MCF 10A (cell line): ENCODE measurements around the gene CHRNA4. TPM values are rescaled to one million over a fixed set of nuclear protein-coding genes. Genes with fewer than 3 reads are reported as not detected.

Experiments
- BruUV-seq: library from RNA; stranded (reverse); fragments of 400-500 nt; replicated peaks from 2 replicates; lab custom pipeline; 2021; lab: Mats Ljungman, UMichigan
- CTCF ChIA-PET: fragments of 300-600 bp; sonication (Branson Sonifier 250); formaldehyde crosslinking; extraction: SDS; loops from one replicate; lab custom pipeline; 2021; ENCODE audit warnings: antibody characterized with exemption, inconsistent platforms; lab: Yijun Ruan, JAX
- POLR2A ChIA-PET: fragments of 300-600, 350-650 bp; sonication (Branson Sonifier 250); formaldehyde crosslinking; extraction: SDS; loops from one replicate; lab custom pipeline; 2020; ENCODE audit warnings: antibody characterized with exemption, inconsistent platforms; lab: Yijun Ruan, JAX
- DNase-seq: peaks from one replicate; pipeline ENCODE4 v3.0.0-alpha.2; 2018; ENCODE audit not compliant: unreplicated experiment
- H3K27ac Mint-ChIP-seq: one replicate; pipeline ENCODE4 v1.8.0; 2022; ENCODE audit warnings: mild to moderate bottlenecking, low read depth, mixed read lengths; ENCODE audit not compliant: unreplicated experiment
- H3K27me3 Mint-ChIP-seq: one replicate; pipeline ENCODE4 v1.8.0; 2022; ENCODE audit warnings: mixed read lengths; ENCODE audit not compliant: insufficient read depth, unreplicated experiment
- H3K36me3 Mint-ChIP-seq: one replicate; pipeline ENCODE4 v1.8.0; 2022; ENCODE audit warnings: mild to moderate bottlenecking, moderate library complexity, mixed read lengths; ENCODE audit not compliant: insufficient read depth, unreplicated experiment
- H3K4me1 Mint-ChIP-seq: one replicate; pipeline ENCODE4 v1.8.0; 2022; ENCODE audit warnings: mixed read lengths; ENCODE audit not compliant: insufficient read depth, unreplicated experiment
- H3K4me3 Mint-ChIP-seq: one replicate; pipeline ENCODE4 v1.8.0; 2022; ENCODE audit warnings: mild to moderate bottlenecking, moderate library complexity, mixed read lengths; ENCODE audit not compliant: unreplicated experiment
- H3K9me3 Mint-ChIP-seq: one replicate; pipeline ENCODE4 v1.8.0; 2022; ENCODE audit warnings: mixed read lengths; ENCODE audit not compliant: unreplicated experiment
- intact Hi-C: fragments of 100-400 bp; cut with micrococcal nuclease; formaldehyde crosslinking; loops from 2 replicates; pipeline ENCODE4 v1.14.1; 2022
- total RNA-seq: library from RNA; stranded (reverse); gene quantifications from 2 replicates; pipeline ENCODE4 v1.2.3, GENCODE V29; 2022
- TF ChIP-seq, protein P1 (sequence below): fragments of 200-600 bp; IDR thresholded peaks from one replicate; pipeline ENCODE4 v1.8.0; 2022; ENCODE audit warnings: antibody characterized with exemption, mild to moderate bottlenecking; ENCODE audit not compliant: unreplicated experiment

CHRNA4 gene
- total RNA-seq, 1 experiment from 2014 or later: not detected

DNA sequence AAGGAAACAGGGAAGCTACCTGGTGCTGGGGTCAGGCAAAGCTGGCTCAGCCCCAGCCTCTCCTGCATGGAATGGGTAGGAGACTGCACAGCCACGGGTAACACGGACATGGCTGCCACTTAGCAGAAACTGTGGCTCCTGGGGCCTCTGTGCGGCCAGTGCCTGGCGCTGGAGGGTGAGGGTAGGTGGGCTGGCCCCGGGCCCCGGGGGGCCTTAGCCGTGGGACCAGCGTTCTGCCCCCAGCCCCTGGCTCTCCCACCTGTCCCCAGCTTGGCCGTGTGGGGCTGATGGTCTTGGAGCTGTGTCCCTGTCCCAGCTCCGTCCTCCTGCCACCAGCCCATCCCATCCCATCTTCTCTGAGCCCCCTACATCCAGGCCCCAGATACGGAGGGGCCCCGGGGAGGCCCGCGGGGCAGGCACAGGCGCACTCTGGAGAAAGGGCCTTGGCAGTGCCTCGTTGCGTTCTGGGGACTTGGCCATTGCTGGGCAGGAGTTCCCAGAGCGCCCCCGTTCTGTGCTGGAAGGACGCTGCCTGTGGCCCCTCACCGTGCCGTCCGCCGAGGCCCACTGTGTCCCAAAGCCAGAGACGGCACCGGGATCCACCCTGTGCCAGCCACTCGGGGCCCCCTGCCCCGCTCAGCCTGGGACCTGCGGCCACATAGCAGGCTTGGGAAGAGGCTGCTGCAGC, 12.2 kb downstream of the CHRNA4 start:
- H3K27me3 Mint-ChIP-seq: no peaks in the 10 kb centered on the region
- no peaks in the 10 kb centered on the region for H3K4me1 Mint-ChIP-seq
- H3K9me3 Mint-ChIP-seq: peaks cover 8% of the 10 kb centered on the region
- TF ChIP-seq, protein P1, sequence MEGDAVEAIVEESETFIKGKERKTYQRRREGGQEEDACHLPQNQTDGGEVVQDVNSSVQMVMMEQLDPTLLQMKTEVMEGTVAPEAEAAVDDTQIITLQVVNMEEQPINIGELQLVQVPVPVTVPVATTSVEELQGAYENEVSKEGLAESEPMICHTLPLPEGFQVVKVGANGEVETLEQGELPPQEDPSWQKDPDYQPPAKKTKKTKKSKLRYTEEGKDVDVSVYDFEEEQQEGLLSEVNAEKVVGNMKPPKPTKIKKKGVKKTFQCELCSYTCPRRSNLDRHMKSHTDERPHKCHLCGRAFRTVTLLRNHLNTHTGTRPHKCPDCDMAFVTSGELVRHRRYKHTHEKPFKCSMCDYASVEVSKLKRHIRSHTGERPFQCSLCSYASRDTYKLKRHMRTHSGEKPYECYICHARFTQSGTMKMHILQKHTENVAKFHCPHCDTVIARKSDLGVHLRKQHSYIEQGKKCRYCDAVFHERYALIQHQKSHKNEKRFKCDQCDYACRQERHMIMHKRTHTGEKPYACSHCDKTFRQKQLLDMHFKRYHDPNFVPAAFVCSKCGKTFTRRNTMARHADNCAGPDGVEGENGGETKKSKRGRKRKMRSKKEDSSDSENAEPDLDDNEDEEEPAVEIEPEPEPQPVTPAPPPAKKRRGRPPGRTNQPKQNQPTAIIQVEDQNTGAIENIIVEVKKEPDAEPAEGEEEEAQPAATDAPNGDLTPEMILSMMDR: no peak
- POLR2A ChIA-PET: no interaction called here
- CTCF ChIA-PET: interaction anchor here (0.7 kb wide), 1 partner anchor 34 kb away, joined by 3 read pairs; no protein-coding TSS in a partner anchor
- no peak overlapping the region for H3K4me3 Mint-ChIP-seq
- no peak for DNase-seq
- no TSS peak for BruUV-seq
- intact Hi-C loops: no loop called here
- H3K27ac Mint-ChIP-seq: no peak overlapping the region
- H3K36me3 Mint-ChIP-seq: no peaks in the 10 kb centered on the region

DNA sequence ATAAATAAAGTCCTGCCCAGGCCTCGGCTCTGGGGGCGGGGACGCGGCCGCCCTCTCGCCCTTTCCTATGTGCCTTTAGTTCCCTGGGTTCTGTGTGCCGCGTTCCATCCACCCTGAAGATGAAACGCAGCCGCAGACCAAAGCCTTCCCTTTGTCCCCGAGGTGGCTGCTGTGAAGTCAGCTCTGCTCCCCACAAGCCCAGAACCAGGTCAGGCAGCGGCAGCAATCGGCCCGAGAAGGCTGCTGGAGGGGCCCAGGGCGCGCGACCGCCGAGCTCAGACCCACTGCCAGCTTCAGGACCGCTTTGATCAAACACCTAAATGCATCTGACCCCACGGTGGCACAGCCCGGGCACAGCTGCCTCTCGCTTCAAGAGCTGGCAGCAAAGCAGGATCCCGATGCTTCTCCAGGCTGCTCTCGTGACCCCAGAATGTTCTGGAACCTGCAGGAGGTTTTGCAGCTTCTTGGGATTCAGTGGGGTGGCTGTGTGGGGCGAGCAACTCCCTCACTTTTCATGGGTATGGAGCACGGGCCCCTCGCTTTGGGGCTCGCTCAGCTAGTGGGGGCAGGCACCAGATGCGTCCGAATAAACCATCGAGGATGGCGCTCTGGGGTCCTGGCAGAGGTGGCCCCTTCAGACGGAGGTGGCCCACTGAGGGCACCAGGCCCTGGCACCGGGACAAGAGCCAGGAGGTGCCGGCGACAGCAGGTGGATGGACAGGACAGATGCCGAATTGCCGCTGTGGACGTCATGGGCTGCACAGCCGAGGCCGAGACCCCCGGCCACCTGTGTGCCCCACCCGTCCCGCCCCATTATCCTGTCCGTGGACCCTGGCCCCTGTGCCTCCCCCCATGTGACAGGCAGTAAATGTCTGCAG, 13.0 kb downstream of the CHRNA4 start:
- no TSS peak for BruUV-seq
- TF ChIP-seq, protein P1: no peak
- POLR2A ChIA-PET: no interaction called here
- intact Hi-C loops: no loop called here
- H3K27me3 Mint-ChIP-seq: no peaks in the 10 kb centered on the region
- no peak overlapping the region for H3K4me3 Mint-ChIP-seq
- H3K36me3 Mint-ChIP-seq: no peaks in the 10 kb centered on the region
- peaks cover 8% of the 10 kb centered on the region for H3K9me3 Mint-ChIP-seq
- H3K4me1 Mint-ChIP-seq: no peaks in the 10 kb centered on the region
- DNase-seq: no peak
- no peak overlapping the region for H3K27ac Mint-ChIP-seq
- CTCF ChIA-PET: no interaction called here

DNA sequence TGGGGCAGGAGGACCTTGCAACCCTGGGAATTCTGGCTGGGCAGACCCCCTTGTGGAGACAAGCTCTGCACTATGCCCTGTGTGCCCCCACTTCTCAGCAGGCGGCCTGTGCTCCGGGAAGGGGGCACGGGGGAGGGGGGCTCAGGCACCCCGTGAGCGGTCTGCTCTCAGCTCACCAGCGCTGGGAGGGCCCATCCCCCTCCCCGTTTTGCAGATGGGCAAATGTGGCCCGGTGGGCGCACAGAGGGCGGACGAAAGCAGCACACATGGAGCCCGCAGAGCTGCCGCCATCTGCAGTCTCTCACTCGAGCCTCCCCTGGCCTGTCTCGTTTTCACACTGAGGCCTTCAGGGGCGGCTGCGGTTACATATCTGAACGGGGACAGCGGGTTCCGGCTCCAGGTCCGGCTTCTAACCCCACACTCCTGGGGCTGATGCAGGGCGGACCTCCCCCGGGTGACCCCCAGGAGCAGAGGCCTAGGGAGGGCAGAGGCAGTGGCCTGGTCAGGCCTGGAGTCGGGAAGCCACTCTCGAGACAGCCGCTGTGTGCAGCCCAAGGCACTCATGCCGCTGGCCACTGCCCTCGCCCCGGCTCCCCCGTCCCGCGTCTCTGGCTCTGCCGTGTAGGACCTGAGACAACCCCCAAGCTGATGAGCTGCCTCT, 13.9 kb downstream of the CHRNA4 start:
- Mint-ChIP-seq H3K27me3 (peaks cover 4% of the 10 kb centered on the region), H3K9me3 (peaks cover 8% of the 10 kb centered on the region), H3K4me1 (no peaks in the 10 kb centered on the region), H3K4me3 (no peak overlapping the region), H3K36me3 (no peaks in the 10 kb centered on the region), H3K27ac (no peak overlapping the region)
- ChIA-PET POLR2A (no interaction called here), CTCF (interaction anchor here (0.6 kb wide), 1 partner anchor 66 kb away, joined by 3 read pairs; no protein-coding TSS in a partner anchor)
- intact Hi-C loops: no loop called here
- TF ChIP-seq, protein P1: no peak
- no peak for DNase-seq
- BruUV-seq: no TSS peak
